NCI-H2171 treated with DMSO at 0.1 percent for 48 hours (cell line): ENCODE data around the gene PEX10.
"Not testable (repeated sequence)": the region's sequence is repeated elsewhere in the genome, so short reads cannot be mapped to it uniquely, and the experiment has no call there.

Source experiments
- DNase-seq: peaks from one replicate; lab custom pipeline; 2025; lab: John Stamatoyannopoulos, UW

PEX10 gene

GRCh38 chr1:2412395-2412772, at the start of gene PEX10:
Gene PEX10 (minus strand): TSS chr1:2412564. CDS start chr1:2412502, 62 bp downstream.
- DNase-seq = peak; percentile 93

DNA sequence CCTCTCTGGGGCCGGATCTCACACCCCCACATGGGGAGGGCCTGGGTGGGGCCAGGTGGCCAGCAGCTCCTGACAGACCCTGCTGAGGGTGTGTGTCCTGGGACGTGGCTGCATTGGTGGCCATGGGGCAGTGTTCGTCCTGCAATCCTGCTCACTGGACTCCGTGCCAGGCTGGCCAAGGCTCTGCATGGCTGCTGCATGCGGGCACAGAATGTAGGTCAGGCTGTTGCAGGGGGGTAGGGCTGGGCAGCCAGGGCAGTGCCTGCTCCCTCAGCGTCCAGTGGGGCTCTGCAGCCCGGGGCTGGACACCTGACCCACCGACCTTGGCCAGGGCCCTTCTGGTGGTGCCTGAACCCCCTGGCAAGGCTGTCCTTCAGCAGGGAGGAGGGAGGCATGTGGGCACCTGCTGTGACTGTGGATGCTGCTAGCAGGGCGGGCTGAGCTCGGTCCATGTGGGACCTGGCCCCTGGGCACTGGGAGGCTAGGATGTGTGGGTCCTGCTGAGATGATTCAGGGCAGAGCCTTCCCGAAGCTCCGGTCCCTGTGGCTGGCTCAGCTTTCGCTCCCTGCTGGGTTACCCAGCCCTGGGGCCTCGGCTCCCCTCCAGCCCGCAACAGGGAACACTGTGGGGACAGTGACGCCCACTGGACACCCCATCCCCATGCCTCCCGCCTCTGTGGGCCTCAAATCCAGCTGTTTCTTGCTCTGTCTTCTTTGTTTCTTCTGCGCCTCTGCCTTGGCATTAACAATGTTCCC, 48.8 kb upstream of the PEX10 start:
- DNase-seq = no peak

DNA sequence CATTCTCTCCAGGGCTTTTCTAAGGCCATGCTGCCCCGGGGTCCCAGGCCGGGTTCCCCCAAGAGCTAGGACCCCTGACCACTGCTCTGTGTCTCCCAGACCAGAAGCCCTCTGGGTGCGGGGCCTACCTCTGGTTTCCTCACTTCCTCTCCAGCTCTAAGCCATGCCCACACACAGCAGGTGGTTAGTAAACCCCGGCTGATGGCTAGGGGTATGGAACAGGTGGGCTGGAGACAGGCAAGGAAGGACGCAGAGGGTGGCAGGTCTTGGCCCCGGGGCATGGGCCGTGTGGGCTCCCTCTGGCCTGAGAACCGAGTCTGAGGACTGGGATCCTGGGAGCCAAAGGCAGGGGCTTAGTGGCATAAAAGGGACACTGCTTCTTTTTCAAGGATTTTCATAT, 47.8 kb upstream of the PEX10 start:
- no peak for DNase-seq

DNA sequence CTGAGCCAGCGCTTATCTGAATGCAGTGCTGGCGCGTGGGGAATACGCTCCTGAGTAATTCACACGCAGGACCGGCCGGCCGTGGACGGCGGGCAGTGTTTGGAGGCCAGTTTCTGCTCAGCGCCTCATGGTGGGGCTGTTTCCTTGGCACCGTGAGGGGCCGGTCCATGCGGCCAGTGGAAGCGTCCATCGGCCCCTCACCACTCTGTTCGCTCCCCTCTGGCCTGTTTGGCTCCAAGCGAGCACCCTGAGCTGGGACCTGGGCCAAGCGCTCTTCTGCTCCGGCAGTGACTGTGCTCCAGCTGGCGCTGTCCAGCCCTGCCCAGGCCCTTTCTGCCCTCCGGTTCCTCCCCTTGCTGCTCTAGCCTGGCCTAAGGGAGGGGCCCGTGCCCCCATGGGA, 47.4 kb upstream of the PEX10 start:
- DNase-seq = no peak

GRCh38 chr1:2459102-2459753, 46.9 kb upstream of the PEX10 start:
- DNase-seq = not testable (repeated sequence)

DNA sequence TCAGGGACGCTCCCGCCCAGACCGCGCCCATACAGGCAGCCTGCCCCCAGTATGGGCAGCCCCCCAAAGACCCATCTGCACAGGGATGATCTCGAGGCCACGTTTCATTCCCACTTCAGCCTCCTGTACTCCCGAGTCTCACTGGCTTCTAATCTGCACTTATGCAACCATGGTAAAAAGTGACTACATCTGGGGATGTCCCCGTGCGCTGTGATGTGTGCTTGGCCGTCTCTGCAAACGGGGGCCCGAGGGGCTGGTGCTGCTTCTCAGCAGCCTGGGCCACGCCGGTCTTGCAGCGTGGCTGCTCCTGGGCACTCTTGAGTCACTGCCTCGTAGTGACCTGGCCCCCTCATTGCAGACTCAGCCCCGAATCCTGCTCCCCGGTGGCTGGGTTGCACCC, 46.3 kb upstream of the PEX10 start:
- DNase-seq = no peak

GRCh38 chr1:2457444-2457843, 45.1 kb upstream of the PEX10 start:
- no peak for DNase-seq

DNA sequence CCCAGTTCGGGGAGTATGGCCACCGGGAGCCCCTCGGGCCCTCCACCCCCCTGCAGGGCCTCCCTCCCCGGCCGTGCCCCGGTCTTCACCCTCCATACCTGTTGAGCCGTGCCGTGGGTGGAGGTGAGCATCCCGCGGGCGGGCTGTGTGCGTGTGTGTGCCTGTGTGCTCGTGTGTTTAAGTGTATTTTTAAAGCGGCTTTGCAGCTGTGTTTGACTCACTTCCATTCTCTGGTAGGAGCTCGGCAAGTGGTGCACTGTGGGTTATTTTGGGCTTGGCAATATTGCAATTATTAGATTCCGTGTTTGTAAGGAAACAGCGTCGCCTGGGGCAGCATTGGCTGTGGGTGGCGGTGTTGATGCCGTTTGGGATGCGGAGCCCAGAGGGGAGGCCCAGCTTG, 43.4 kb upstream of the PEX10 start:
- no peak for DNase-seq

DNA sequence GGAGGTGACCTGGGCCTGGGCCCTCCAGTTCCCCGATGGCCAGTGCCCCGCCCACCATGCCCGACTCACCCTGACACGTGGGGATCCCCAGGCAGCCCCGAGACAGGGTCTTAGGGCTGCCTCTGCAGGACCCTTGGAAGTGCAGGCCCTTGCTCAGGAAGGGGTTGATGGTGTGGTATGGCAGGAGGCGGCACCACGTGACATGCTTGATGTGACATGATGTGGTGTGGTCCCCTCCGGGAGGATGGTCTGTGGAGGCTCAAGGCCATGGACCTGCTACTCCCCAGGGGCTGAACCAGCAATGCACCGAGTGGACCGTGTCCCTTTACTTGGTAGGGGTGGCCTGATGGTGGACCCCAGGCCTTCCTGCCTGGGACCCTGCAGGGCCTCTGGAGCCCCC, 41.9 kb upstream of the PEX10 start:
- no peak for DNase-seq

DNA sequence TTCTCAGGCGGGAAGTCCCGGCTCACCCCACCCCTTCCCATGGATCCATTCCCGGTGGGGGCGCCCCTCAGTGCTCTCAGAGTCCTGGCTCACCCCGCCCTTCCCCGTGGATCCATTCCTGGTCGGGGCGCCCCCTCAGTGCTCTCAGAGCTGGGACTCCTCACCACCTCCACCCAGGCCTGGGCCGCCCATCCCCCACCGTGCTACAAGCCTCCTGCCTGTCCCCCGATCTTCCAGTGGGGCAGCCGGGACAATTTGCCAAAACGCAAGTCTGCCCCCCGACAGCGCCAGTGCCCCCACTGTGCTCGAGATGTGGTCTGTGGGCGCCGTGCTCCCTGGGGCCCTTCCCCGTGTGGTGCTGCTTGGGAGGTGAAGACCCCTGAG, 40.6 kb upstream of the PEX10 start:
- no peak for DNase-seq

- peak; percentile 89 for DNase-seq
These were observed 40.0 kb upstream of the PEX10 start for GRCh38 chr1:2452201-2452931.

GRCh38 chr1:2451741-2452140, 39.4 kb upstream of the PEX10 start:
- DNase-seq = peak; percentile 23

- DNase-seq = no peak
These were observed 37.5 kb upstream of the PEX10 start for GRCh38 chr1:2449636-2450454.

DNA sequence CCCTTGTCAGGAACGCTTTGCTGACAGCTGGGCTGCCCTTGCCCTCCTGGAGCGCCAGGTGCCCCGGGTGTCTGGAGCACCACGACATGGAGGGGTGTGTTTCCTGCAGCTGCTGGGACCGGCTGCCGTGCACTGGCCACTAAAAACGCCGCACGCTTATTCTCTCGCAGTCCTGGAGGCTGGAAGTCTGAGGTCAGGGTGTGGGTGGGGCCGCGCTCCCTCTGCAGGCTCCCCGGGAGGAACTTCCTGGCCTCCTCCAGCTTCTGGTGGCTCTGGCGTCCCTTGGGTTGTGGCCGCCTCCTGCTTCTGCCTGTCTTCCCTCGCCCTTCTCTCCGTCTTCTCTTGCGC, 35.7 kb upstream of the PEX10 start:
- no peak for DNase-seq

DNA sequence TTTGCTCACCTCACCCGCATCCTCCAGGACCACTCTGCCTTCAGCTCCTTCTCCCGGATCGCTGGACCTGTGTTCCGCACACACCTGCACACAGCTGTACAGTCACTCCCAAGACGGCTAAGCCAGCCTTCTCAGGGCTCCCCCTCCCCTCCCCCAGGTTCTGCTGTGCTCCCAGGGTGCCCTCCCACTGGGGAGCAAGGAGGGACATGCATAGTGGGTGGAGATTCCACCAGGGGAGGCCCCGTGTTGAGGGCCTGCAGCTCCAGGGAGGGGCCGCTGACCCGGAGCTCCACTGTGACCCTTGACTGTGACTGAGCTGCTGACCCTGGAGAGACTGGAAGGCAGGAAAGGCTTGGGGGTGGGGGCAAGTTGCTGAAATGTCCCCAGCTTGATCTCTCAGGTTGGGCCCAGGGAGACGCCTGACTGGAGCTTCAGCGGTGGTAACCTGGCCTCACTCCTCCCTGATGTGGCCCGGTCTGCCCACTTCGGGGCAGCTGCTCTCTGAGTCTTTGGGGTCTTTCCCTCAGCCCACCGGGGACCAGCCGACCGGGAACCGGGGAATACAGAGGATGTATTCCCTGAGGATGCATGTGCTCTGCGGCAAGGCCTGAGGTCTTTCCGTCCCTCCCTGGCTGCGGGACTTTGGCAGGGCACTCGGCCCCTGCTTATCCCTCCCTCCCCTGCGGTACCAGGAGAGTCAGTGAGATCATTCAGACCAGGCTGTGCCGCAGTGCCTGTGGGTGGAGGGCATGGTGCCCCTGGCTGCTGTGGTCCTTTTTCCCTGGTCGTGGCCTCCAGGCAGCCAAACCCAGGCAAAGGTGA, 35.1 kb upstream of the PEX10 start:
- no peak for DNase-seq

DNA sequence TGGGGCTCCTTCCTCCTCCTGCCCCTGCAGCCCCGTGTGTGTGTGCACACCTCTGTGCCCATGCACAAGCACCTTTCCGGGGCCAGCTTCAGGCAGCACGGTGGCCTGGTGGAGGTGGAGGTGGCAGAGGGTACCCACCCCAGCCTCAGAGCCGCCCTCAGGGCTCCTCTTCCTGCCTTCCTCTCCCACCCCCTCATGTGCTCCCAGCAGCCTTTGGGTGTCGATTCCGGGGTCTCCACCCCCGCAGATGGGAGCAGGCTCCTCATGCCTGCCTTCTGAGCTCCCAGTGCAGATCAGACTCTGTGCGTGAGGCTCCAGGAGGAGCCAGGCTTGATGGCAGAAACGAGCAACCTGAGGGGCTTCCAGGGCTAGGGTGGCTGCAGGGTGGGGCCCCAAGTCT, 34.5 kb upstream of the PEX10 start:
- no peak for DNase-seq

DNA sequence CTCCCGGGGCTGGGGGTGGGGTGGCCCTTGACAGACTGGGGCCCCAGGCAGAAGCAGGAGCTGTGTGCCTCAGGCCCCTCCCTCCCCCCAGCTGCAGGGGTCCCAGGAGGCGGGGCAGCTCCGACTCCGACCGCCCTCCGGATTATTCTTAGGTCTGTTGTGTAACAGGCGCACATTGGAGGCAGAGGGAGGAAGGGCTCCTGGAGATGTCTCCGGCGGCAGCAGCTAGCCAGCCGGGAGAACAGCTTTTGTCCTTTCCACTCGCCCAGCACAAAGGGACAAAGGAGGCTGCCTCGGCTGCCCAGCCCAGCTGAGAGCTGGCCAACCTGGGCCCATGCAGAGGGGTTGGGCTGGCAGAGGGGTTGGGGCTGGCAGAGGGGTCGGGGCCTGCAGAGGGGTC, 34.0 kb upstream of the PEX10 start:
- DNase-seq = no peak

DNA sequence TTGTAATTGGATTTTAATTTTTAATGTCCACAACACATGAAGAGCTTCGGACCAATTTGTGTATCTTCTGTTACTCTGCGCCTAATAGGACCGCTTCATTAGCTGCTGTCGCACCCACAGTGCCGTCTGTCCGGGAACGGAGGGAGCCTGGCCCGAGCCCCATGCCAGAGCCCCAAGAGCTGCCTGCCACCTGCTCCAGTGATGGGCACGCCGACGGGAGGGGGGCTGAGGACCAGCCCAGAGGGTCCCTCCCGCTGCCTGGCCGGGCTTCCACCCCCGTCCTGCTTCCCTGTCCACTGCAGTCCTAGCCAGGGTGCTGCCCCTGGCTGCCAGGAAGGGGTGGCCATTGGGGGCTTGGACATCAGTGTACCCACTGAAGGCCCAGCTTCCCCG, 33.5 kb upstream of the PEX10 start:
- no peak for DNase-seq

GRCh38 chr1:2445162-2445822, 32.9 kb upstream of the PEX10 start:
- DNase-seq = no peak

- DNase-seq = no peak
These were observed 31.8 kb upstream of the PEX10 start for GRCh38 chr1:2444138-2444591.
